Kidney (tissue), 14 donors: Measurements from ENCODE around the gene FER. TPM values are rescaled to one million over a fixed set of nuclear protein-coding genes. Genes with fewer than 3 reads are reported as not detected.

ENCODE experiments used
- DNase-seq, 5 donors: peaks; one replicate each; pipeline ENCODE4 v3.0.0-alpha.2; 2013 to 2020
- FAIRE-seq: peaks from 2 replicates; lab custom pipeline; 2012; peaks lifted over from hg19 to GRCh38; lab: Jason Lieb, UNC
- H3K27ac ChIP-seq, 2 donors: one replicate each; pipeline ENCODE4 v1.7.0; 2013; ENCODE audit warnings: low read depth in 2 of 2, low read length in 2 of 2, inconsistent platforms in 1 of 2
- H3K27me3 ChIP-seq: one replicate; pipeline ENCODE4 v1.7.1; 2013; ENCODE audit warnings: low read length, inconsistent platforms; ENCODE audit not compliant: control insufficient read depth, insufficient read depth
- H3K36me3 ChIP-seq, 3 donors: one replicate each; pipeline versions ENCODE4 v1.7.0 to v1.7.1; 2013; ENCODE audit warnings: low read length in 3 of 3, control low read depth in 1 of 3, inconsistent platforms in 1 of 3; ENCODE audit not compliant: insufficient read depth in 3 of 3, control insufficient read depth in 2 of 3
- H3K4me1 ChIP-seq, 3 donors: one replicate each; pipeline versions ENCODE4 v1.7.0 to v1.7.1; 2013; ENCODE audit warnings: low read length in 3 of 3, inconsistent platforms in 1 of 3, low read depth in 1 of 3; ENCODE audit not compliant: control insufficient read depth in 2 of 3, insufficient read depth in 2 of 3
- H3K4me3 ChIP-seq, 3 donors: one replicate each; pipeline versions ENCODE4 v1.7.0 to v1.8.1; 2013; ENCODE audit warnings: low read length in 3 of 3, control low read depth in 1 of 3, inconsistent platforms in 1 of 3
- H3K9ac ChIP-seq, 3 donors: one replicate each; pipeline versions ENCODE4 v1.7.0 to v1.7.1; 2013; ENCODE audit warnings: low read length in 3 of 3, control low read depth in 1 of 3, inconsistent platforms in 1 of 3
- H3K9me3 ChIP-seq, 3 donors: one replicate each; pipeline versions ENCODE4 v1.7.0 to v1.7.1; 2013; ENCODE audit warnings: low read length in 3 of 3, control low read depth in 1 of 3, inconsistent platforms in 1 of 3; ENCODE audit not compliant: control insufficient read depth in 2 of 3, insufficient read depth in 1 of 3
- CTCF ChIP-seq: IDR thresholded peaks from 3 replicates; pipeline ENCODE4 v1.5.1; 2012; ENCODE audit warnings: mild to moderate bottlenecking, moderate library complexity, borderline replicate concordance; ENCODE audit not compliant: insufficient read depth; ENCODE audit errors: extremely low read depth
- intact Hi-C: fragments of 100-400 bp; cut with DNase I; formaldehyde crosslinking; loops from one replicate; pipeline ENCODE4 v1.11.1; 2022
- polyA plus RNA-seq: library from polyadenylated mRNA; stranded (reverse); fragments of 350-450 nt; fragmentation: Illumina TruSeq; extraction: RNeasy Lipid Tissue Mini Kit (QIAGEN cat#74804); gene quantifications from one replicate; pipeline ENCODE4 v1.2.3, GENCODE V29; 2014; ENCODE audit warnings: low read depth, low replicate concordance; ENCODE audit not compliant: insufficient read depth
- total RNA-seq: library from RNA; stranded (reverse); fragmentation: NEBNext Ultra II Directional; extraction: Animal tissue kit (Norgen Biotek cat#: 25700); gene quantifications from one replicate; pipeline ENCODE4 v1.2.1, GENCODE V29; 2021
- donor health status: control.
- donor health status: control.
- donor health status: control.
- donor health status: control.
- donor health status: control.
- donor health status: DM: yes; HTN: yes; CAD: no.
- donor health status: Normal renal cell carcinoma (clear cell type).

The FER gene
- total and polyA plus RNA-seq, 2 donors from 2014 or later: 2.1 to 38.2 TPM

GRCh38 chr5:108957333-108957732, 209.6 kb downstream of the FER start:
- no peak for FAIRE-seq
- no peaks in the 10 kb centered on the region for H3K4me1 ChIP-seq
- H3K36me3 ChIP-seq: no peaks in the 10 kb centered on the region
- no peak overlapping the region for H3K4me3 ChIP-seq
- no peaks in the 10 kb centered on the region for H3K27me3 ChIP-seq
- H3K9me3 ChIP-seq: no peaks in the 10 kb centered on the region
- no peak overlapping the region for H3K27ac ChIP-seq
- intact Hi-C loops: no loop called here
- H3K9ac ChIP-seq: no peak overlapping the region
- no peak for DNase-seq
- no peak for TF ChIP-seq CTCF

- no peak for TF ChIP-seq CTCF
- intact Hi-C loops: no loop called here
- Histone ChIP-seq H3K9ac (no peak overlapping the region), H3K36me3 (peaks cover 0 to 2% (median 0%) of the 10 kb centered on the region in 3 donors), H3K9me3 (no peaks in the 10 kb centered on the region), H3K27me3 (no peaks in the 10 kb centered on the region), H3K4me1 (no peaks in the 10 kb centered on the region), H3K27ac (no peak overlapping the region), H3K4me3 (no peak overlapping the region)
- FAIRE-seq: no peak
- DNase-seq: peak in 1 of 5 donors; percentile 23
These were observed 219.2 kb downstream of the FER start for GRCh38 chr5:108966910-108967309.

GRCh38 chr5:108974594-108974993, 226.9 kb downstream of the FER start:
- H3K27ac ChIP-seq: no peak overlapping the region
- H3K36me3 ChIP-seq: no peaks in the 10 kb centered on the region
- DNase-seq (no peak), FAIRE-seq (no peak)
- H3K9ac ChIP-seq: no peak overlapping the region
- H3K4me3 ChIP-seq: no peak overlapping the region
- no peak for TF ChIP-seq CTCF
- H3K4me1 ChIP-seq: no peaks in the 10 kb centered on the region
- intact Hi-C loops: no loop called here
- no peaks in the 10 kb centered on the region for H3K27me3 ChIP-seq
- H3K9me3 ChIP-seq: no peaks in the 10 kb centered on the region

GRCh38 chr5:108975697-108976096, 228.0 kb downstream of the FER start:
- H3K9me3 ChIP-seq: no peaks in the 10 kb centered on the region
- intact Hi-C loops: no loop called here
- H3K36me3 ChIP-seq: no peaks in the 10 kb centered on the region
- no peak overlapping the region for H3K4me3 ChIP-seq
- no peaks in the 10 kb centered on the region for H3K4me1 ChIP-seq
- no peak for TF ChIP-seq CTCF
- FAIRE-seq: no peak
- no peak for DNase-seq
- H3K27ac ChIP-seq: no peak overlapping the region
- no peaks in the 10 kb centered on the region for H3K27me3 ChIP-seq
- no peak overlapping the region for H3K9ac ChIP-seq
